GM18508 (cell line): ENCODE measurements around the gene TRPC3.
"Not testable (repeated sequence)": the region's sequence is repeated elsewhere in the genome, so short reads cannot be mapped to it uniquely, and the experiment has no call there.

Experiments
- ATAC-seq: cut with Tn5 transposase; IDR thresholded peaks from one replicate; pipeline ENCODE4 v1.9.1; 2021; ENCODE audit warnings: moderate number of reproducible peaks; ENCODE audit not compliant: insufficient read depth, unreplicated experiment

The TRPC3 gene

GRCh38 chr4:121950680-121951520 is 960 bp downstream of the TRPC3 start:
- no peak for ATAC-seq

DNA sequence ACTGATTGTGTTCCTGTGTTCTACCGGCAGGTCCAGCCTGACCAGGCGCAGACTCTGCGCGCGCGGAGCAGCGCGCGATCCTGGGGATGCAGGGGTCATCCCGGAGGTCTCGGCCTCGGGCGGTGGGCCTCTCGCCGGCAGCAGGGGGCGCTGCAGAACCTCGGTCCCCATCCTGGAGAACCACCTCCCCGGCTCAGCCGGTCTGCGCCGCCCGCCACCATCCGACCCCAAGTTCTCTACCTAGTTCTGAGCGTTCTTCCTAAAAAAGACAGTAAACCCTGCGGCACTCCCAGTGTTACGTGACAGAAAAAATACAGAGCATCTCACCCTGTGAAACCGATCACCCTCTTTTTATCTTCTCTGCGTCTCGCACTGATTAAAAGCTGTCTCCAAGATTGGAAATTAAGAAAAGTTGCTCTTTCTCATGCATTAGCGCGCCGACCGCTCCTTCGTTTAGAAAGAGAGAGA is 1.6 kb downstream of the TRPC3 start:
- peak; percentile 58 for ATAC-seq

GRCh38 chr4:121946644-121947043 is 5.2 kb downstream of the TRPC3 start:
- no peak for ATAC-seq

GRCh38 chr4:121943941-121944340 is 7.9 kb downstream of the TRPC3 start:
- no peak for ATAC-seq

DNA sequence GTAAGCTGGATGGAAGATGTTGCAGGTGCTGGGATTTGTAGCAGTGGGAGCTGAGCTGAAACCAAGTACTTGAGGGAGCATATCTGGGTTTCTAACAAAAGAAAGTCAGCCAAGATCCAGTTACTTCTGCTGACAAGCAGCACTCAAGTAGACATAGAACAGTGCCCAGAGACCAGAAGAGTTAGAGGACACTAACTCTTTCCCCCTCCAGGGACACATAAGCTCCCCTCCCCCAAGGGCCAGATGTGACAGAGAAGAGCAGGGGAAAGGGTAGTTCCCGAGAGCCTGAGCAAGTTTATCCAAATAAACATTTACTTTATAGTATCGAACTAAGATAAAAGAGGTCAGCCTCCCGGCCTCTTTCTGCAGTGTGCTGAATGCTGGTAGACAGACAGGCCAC is 12.2 kb downstream of the TRPC3 start:
- no peak for ATAC-seq

- ATAC-seq: no peak
Observed at GRCh38 chr4:121938282-121939092, 13.4 kb downstream of the TRPC3 start.

DNA sequence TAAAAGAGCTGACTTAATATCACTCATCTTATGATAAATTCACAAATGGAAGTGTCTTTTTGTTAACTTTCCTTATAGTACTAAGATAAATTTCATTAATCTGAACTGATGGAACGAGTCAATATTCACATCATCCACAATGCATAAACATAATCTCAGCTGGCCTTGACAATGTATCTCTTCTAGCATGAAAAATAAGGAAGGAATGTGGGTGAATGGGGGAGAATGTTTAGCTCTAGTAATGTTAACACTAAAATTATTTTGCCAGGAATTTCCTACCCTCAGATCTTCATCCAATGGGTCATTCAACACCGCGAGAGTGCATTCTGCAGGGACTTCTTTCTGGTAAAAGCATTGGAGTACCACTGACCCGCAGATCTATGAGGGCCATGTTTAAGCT is 15.8 kb downstream of the TRPC3 start:
- no peak for ATAC-seq

- ATAC-seq: no peak
Observed at GRCh38 chr4:121934635-121935034, 17.2 kb downstream of the TRPC3 start.

DNA sequence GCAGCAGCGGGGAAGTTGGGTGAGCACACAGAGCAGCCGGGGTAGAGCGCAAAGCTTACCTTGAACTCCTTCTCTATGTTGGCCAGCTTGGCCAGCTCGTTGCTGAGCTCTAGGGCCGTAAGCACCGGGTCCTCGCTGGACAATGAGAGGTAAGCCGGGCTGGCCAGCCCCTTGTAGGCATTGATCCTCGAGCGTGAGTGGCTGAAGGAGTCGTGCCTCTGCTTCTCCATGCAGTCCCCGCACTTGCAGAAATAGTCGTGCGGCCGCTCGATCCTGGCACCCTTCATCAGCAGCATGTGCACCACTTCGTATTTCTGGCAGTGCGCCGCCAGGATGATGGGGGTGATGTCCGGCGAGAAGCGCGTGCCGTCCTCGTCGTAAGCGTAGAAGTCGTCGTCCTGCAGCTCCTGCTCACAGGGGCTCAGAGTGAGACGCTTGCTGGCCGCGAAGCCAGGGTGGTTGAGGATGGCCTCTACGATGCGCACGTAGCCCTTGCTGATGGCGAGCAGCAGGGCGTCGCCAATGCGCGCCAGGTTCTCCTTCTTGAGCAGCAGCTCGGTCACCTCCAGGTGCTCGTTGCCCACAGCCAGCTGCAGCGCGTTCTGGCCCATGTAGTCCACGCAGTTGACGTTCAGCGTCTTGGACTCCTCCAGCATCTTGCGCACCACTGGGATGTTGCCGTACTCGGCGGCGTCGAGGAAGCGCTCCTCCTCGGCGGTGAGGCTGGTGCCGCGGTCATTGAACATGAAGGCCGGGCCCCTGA is 19.5 kb downstream of the TRPC3 start:
- ATAC-seq: no peak

DNA sequence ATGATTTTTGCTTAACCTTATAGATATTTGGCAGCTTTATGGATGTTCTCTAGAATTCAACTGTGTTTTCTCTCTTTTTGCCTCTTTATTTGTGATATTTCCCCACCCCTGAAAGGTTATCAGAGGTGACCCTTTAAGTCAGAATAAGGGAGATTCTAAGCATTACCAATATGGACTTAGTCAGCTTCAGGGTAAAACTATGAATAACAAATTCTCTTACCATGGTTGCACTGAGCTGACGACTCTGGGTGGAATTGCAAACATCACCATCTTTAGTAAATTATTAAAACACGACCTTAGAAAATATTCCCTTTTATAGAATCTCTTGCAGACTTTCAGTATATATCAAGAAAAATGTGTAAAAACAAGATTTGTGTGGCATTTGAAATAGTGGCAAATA is 21.6 kb downstream of the TRPC3 start:
- no peak for ATAC-seq

GRCh38 chr4:121927948-121928347 is 23.9 kb downstream of the TRPC3 start:
- ATAC-seq: no peak

DNA sequence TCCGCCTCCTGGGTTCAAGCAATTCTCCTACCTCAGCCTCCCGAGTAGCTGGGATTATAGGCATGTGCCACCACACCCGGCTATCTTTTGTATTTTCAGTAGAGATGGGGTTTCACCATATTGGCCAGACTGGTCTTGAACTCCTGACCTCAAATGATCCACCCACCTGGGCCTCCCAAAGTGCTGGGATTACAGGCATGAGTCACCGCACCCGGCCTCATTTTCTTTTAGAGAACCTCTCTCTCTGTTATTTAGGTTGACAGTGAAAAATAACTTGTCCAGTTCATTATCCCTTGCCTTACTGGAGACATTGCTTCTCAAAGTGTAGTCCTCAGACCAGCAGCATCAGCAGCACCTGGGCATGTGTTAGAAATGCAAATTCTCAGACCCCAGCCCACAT is 25.4 kb downstream of the TRPC3 start:
- ATAC-seq: not testable (repeated sequence)

GRCh38 chr4:121923306-121923705 is 28.6 kb downstream of the TRPC3 start:
- no peak for ATAC-seq

DNA sequence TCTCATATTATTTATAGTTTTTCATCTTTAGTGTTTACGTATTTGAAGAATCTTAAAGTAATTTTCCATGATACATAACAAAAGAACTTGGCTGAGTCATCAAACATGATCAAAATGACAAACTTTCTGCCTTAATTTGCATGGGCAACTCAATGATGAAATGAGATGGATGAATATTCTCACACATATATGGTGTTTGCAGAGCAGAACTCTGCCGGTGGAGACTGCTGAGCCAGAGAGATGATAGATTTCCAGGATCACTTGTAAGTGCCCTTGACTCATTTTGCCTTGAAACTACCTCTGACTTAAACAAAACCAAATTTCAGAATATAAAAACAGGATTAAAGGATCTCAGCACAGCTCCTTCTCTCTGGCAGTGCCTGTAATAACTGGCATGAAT is 38.2 kb downstream of the TRPC3 start:
- no peak for ATAC-seq

DNA sequence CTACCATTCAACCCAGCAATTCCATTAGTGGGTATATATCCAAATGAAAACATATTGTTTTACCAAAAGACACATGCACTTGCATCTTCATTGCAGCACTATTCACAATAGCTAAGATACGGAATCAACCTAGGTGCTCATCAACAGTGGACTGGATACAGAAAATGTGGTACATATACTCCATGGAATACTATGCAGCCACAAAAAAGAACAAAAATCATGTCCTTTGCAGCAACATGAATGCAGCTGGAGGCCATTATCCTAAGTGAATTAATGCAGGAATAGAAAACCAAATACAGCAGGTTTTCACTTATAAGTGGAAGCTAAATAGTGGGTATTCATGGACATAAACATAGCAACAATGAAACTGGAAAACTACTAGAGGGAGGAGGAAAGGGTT is 43.5 kb downstream of the TRPC3 start:
- no peak for ATAC-seq

DNA sequence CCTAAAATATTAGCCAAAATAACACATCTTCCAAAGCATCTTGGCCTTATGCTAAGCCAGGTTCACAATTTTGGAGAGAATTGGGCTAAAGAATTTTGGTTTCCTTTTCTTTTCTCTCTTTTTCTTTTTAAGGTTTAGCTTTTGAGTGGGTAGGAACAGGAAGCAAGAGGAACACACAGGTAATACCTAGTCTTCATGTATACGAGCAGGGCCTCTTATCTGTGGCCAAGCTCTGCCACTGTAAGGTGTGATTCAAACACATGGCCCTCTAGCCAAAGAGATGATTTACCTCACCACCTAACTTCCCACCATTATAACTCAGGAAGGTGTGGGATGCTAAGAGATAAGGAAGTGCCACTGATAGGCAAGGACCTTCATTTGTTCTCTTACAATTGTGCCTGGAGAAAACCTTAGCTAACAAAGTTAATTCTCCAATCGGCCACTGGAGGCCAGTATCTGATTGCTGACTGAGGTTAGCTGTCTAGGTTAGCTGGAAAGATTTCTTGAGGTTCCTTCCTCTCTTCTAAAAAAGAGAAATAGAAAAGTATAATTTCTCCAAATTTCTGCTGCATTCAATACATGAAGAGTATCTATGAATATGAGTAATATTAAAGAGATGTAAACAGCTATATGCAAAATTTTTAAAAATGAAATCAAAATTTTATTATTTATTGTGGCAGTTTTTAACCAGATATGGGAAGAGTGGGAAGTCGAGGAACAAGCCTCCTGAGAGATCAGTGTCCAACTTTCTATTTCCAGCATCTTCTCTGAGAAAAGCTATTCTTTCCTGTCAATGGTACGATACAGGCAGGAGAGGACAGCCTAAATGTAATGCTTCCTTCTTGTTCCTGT is 51.5 kb downstream of the TRPC3 start:
- peak; percentile 73 for ATAC-seq

- ATAC-seq: no peak
Observed at GRCh38 chr4:121898150-121898549, 53.7 kb downstream of the TRPC3 start.

DNA sequence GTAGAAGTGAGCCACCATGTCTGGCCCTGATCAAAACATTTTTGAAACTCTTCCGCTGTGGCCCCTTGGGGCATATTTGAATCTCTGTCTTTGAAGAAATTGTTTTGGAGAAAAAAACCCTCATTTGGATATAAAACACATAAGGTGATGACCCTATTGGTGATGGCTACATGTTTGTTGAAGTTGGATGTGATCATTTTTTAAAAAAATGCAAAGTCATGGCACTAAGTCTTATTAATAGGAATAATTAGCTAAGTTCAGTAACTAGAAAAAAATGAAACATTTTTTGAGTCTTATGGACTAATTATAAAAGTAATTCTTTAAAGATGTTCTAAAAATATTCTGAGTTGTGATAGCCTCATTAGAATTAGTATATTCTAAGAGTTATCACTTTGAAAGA is 63.7 kb downstream of the TRPC3 start:
- no peak for ATAC-seq

- ATAC-seq: no peak
Observed at GRCh38 chr4:121885115-121885514, 66.7 kb downstream of the TRPC3 start.

- ATAC-seq: no peak
Observed at GRCh38 chr4:121881158-121881557, 70.7 kb downstream of the TRPC3 start.
